NCI-H524 (cell line): ENCODE results near the gene IFITM5.
A peak's percentile ranks its signal among the peaks of the same experiment; 100 is the strongest.

Source experiments
- DNase-seq, 2 experiments: peaks; one replicate each; lab custom pipeline; 2025; lab: John Stamatoyannopoulos, UW

The IFITM5 gene

DNA sequence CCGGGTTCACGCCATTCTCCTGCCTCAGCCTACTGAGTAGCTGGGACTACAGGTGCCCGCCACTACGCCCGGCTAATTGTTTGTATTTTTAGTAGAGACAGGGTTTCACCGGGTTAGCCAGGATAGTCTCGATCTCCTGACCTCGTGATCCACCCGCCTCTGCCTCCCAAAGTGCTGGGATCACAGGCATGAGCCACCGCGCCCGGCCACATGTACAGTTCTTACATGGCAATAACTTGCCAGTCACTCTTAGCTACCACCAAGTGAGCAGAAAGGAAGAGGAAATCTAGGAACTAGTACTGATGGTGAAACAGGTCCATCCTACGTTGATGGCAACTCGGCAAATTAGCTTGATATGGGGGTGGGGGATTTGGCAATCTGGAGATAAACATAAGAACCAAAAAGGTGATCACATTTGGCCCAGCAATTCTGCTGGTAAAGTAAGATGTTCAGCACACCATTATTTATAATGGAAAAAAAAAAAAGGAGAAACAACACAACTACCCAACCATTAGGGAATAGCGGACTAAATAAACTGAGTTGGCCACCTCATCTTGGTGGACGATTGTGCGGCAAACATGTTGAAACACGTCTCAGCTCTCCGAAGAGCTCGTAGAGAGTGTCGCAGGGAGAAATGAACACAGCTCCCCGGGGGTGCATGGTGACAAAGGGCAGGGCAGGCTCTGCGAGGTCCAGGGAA is 15.8 kb downstream of the IFITM5 start:
- no peak for DNase-seq

DNA sequence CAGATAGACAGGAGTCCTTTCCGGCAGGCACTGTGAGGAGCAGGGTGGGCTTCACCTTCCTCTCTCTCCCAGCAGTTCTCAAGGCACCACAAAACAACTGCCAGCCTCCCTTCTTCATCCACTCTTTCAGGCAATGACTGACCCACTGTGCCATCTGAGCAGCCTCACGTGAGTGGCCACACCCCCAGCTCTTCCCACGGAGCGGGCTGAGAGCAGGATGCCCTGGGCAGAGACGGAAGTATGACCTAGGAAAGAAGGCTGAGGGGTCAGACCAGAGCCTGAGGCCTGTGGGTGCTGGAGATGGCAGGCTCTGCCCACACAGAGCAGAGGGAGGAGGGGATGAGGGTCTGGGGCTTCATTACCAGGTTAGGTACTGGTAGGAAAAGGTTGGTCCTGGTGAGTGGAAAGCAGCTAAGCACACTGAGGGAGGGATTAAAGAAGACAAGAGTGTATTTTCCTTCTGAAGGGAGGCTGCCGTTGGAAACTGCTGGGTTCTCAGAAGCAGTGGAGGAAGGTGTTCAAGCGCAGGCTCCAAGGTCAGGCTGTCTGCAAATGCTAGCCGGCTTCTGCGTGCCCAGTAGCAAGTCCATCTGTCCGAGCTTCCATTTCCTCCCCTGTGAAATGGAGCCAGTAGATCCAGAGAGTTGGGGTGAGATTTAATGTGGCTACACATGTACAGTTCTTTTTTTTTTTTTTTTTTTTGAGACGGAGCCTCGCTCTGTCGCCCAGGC is 16.5 kb downstream of the IFITM5 start:
- DNase-seq, result no peak

DNA sequence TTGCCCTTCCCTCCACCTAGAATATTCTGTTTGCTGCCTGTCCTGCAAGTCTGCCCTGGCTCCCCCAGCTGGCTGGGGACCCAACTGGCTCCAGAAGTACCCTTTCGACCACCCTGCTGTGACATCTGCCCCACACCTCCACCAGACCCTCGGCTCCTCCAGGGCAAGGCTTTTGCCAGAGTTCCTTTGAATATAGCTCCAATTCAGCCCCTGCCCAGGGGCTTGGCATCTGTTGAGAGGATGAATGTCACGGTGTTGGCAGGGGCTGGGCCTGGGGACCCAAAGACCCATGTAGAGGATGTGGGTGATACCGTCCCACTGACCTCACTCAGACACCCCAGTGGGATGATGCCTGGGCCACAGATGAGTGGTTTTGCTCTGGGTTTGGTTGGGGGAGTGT is 17.2 kb downstream of the IFITM5 start:
- DNase-seq, result no peak

DNA sequence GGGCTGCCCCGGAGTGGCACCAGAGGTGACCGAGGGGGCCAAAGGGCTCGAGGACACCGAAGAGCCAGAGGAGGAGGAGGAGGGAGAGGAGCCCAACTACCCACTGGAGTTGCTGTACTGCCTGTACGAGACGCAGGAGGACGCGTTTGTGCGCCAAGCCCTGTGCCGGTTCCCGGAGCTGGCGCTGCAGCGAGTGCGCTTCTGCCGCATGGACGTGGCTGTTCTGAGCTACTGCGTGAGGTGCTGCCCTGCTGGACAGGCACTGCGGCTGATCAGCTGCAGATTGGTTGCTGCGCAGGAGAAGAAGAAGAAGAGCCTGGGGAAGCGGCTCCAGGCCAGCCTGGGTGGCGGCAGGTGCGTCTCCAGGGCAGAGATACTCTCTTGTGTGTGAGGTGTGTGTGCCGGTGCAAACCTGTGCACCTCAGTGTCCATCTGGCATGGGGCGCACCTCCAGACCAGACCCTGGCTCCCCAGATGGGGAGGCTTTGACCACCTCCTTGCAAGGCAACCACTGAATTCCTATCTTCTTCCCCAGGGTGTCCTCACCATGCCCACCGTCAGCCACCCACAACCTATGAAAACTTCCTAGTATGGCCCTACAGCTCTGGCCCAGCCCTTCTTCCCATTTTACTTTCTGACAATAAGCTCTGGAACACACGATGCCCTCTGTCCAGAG is 17.7 kb downstream of the IFITM5 start:
- DNase-seq, result no peak

DNA sequence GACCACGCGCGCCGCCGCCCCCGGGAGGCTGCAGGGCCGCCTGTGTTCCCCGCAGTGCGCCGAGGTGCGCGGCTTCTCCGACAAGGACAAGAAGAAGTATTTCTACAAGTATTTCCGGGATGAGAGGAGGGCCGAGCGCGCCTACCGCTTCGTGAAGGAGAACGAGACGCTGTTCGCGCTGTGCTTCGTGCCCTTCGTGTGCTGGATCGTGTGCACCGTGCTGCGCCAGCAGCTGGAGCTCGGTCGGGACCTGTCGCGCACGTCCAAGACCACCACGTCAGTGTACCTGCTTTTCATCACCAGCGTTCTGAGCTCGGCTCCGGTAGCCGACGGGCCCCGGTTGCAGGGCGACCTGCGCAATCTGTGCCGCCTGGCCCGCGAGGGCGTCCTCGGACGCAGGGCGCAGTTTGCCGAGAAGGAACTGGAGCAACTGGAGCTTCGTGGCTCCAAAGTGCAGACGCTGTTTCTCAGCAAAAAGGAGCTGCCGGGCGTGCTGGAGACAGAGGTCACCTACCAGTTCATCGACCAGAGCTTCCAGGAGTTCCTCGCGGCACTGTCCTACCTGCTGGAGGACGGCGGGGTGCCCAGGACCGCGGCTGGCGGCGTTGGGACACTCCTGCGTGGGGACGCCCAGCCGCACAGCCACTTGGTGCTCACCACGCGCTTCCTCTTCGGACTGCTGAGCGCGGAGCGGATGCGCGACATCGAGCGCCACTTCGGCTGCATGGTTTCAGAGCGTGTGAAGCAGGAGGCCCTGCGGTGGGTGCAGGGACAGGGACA is 18.4 kb downstream of the IFITM5 start:
- DNase-seq, result no peak

DNA sequence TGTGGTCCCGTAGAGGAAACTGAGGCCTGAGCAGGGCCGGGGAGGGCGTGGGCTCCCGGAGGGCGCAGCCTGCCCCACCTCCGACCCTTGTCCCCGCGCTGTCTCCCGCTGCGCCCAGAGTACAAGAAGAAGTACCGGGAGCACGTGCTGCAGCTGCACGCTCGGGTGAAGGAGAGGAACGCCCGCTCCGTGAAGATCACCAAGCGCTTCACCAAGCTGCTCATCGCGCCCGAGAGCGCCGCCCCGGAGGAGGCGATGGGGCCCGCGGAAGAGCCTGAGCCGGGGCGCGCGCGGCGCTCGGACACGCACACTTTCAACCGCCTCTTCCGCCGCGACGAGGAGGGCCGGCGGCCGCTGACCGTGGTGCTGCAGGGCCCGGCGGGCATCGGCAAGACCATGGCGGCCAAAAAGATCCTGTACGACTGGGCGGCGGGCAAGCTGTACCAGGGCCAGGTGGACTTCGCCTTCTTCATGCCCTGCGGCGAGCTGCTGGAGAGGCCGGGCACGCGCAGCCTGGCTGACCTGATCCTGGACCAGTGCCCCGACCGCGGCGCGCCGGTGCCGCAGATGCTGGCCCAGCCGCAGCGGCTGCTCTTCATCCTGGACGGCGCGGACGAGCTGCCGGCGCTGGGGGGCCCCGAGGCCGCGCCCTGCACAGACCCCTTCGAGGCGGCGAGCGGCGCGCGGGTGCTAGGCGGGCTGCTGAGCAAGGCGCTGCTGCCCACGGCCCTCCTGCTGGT is 19.2 kb downstream of the IFITM5 start:
- DNase-seq, result no peak

DNA sequence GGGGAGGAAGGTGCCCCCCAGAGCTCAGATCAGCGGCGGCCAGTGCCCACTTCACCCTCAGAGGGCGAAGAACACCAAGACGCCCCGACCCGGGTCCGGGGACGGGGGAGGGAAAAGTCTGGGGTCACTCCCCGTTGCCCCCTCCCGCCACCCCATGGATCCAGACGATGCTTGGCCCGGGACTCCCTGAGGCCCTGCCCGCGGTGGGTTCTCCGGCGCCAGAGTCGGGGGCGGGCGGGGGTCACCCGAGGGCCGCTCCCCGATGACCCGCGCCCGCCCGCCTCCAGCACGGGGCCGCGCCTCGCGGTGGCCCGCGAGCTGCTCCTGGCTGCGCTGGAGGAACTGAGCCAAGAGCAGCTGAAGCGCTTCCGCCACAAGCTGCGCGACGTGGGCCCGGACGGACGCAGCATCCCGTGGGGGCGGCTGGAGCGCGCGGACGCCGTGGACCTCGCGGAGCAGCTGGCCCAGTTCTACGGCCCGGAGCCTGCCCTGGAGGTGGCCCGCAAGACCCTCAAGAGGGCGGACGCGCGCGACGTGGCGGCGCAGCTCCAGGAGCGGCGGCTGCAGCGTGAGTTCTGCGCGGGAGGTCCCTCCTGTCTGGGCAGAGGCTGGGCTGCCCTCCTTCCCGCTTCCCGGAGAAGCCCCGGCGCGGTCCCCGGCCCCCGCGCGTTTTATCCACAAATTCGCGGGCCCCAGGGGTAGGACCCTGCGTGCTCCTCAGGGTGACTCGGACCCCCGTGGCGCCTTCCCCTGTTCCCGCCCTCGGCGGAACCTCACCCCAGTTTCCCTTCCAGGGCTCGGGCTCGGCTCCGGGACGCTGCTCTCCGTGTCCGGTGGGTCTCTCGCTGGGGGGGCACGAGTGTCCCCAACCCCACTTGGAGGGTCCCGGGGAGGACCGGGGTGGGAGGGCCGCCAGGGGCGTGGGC is 20.0 kb downstream of the IFITM5 start:
- no peak for DNase-seq

DNA sequence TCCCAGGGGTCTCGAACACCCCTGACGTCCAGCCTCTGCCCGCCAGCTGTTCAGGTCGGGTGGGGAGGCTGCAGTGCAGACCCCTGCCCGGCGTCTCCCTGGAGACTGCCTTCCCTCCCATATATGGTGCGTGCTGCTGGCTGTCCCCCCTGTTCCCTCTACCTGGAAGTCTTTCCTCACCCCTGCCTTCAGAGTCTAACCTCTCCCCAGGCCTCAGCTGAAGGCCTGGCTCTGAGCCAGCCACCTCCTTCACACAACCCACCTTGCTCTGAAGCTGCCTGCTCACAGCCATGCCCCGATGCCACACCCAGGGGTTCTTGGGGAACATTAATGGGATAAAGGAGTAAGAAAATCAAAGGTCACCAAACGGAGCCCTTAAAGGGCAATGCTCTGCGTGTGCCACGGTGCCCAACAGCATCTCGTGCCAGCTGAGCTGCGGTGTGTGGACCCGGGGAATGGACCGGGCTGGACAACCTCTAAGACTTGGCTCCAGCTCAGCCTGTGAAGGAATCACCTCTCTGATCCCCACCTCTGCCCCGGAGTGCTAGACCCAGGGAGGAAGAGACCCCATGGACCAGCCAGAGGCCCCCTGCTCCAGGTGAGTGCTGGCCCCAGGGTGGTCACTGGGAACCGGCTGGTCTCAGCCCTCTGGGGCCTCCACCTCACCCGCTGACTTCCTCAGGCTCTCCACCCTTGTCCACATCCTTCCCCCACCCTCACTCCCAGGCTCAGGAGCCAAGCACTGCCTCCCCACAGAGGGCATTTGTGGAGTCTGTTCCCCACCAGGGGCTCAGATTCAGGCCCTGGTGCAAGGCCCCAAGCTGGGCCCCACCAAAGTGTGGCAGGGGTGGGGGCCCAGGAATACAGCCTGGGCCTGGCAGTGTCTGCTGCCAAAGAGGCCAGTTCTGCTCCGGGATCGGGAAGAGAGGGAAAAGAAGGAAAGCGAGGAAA is 21.1 kb downstream of the IFITM5 start, which contains the start of gene NLRP6:
Gene NLRP6, plus strand, starts transcription at position 407 of the 951 bp plus-strand sequence. Its CDS starts 163 bp downstream, at position 570.
- DNase-seq, result no peak

DNA sequence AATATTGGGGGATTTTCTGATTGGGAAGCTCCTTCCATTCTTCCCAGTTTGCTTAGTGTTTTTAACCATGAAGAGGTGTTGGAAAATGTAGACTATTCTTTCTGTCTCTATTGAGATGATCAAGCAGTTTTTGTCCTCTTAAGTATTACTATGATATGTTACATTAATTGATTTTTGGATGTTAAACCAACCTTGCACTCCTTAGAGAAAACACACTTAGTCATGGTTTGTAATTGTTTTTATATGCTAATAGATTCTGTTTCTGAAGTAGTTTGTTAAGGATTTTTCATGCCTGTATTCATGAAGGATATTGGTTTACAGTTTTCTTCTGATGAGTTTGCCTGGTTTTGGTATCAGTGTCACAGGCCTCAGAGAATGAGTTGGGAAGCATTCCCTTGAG is 23.1 kb downstream of the IFITM5 start:
- no peak for DNase-seq

DNA sequence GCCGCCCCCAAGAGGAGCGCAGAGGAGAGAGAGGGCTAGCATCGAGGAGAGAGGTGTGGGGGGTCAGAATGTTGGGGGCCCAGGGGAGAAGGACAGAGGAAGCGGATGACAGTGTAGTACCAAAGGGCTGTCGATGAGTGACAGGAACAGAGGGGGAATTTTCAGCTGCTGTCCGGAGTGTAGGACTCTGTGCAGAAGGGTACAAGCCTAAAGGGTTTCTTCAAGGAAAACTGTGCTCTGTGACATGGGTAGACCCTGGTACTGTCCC is 26.5 kb downstream of the IFITM5 start:
- DNase-seq, result no peak

DNA sequence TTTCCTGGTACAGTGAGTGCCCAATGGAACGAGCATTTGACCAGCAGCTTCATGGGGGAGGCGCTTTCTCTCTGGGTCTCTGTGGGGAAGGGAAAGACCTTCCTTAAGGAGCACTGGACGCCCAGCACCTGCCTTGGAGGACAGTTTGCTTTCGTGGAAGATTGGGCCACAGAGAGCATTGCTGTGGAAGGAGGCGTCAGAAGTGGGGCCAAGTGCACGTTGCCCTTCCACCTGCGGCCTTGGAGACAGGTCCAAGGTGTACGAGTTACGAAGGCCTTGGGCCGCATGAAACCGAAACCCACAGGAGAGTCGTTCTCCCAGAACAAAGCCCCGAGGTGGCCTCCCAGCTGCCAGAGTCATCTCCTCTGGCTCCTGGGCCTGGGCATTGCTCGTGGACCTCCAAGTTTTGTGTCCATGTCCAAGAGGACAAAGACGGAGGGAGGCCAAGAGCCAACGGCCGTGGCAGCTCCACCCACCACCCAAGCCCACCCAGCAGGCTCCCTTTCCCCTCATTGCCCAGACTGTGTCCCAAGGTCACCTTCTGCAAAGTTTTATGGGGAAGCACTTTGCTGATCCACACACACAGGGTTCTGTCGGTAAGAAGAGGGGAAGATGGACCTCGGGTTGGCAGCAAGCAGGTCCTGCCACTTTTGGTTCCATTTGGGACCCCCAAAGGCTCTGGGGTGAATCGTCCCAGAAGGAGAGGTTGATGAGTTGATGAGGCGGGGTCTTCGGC is 27.0 kb downstream of the IFITM5 start:
- DNase-seq, result no peak

DNA sequence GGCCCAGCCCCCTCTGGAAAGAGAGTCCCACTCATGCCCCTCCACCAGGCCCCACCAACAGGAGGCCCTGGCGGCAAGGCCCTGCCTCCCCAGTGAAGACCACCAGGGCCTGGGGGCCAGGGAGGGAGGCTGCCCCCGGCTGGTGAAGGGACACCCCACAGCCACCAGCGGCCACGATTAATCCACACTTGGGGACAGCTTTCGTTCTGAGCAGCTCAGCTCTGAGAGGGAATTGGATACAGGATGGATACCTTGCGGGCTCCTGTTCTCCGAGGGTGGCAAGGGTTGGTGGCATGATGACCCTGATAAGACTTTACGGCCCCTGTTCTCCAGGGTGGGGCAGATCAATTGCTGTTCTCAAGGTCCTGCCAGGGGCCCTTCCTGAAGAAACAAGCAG is 28.0 kb downstream of the IFITM5 start:
- no peak for DNase-seq

DNA sequence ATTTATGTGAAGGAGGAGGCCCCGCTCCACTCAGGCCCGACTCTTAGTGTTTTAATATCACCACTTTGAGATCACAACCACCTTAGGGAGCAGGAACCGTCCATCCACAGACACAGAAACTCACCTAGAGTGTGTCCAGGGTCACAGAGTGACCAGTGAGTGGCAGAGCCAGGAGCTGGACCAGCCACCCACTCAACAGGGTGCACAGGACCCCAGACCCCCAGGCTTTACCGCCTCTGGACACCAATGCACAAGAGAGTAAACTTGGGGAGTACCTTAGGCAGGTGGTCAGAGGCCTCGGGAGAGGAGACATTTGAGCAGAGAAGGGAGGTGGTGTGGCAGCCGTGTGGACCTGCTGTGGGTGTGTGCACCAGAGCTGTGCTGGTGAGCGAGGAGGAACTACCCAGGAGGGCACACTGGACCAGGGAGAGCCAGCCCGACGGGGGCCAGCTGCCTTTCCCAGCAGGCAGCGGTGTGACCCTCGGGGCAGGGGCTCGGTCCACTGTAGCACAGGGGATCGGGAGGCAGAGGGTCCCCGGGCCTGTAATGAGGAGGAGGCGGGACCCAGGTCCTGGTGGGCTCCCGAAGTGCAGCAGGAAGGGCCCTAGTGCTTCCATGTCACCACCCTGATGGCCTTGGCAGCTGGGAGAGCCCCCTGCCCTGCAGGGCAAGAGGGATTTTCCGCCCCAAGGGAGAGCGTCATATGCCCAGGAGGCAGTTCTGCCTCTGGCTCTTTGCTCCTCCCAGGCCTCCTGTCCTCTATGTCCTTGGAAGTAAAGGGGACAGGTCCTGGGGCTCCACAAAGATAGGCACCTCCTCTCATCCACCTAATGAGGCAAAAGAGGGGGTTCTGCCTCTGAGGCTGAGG is 28.6 kb downstream of the IFITM5 start:
- no peak for DNase-seq

DNA sequence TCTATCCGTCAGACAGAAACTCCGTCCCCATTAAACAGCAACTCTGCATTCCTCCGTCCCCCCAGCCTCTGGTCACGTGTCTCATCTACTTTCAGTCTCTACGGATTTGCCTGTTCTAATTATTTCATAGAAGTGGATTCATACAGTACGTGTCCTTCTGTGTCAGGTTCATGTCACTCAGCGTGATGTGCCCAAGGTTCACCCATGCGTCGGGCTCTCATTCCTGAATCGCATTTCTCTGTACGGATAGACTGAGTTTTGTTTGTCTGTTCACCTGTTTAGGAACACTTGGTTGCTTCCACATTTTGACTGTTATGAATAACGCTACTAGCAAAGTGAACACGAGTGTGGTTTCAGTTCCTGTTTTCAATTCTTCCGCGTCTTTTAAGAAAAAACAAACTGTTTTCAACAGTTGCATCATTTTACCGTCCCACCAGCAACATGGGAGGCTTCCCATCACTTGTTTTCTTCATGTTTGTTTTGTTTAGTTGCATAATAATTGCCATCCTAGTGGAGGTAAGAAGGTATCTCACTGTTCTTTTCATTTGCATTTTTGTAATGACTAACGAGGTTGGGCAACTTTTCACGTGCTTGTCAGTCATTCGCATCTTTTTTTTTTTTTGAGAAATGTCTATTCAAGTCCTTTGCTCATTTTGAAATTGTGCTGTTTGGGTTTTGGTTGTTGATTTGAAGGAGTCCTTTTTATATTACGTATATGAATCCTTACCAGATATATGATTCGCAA is 30.0 kb downstream of the IFITM5 start:
- no peak for DNase-seq

DNA sequence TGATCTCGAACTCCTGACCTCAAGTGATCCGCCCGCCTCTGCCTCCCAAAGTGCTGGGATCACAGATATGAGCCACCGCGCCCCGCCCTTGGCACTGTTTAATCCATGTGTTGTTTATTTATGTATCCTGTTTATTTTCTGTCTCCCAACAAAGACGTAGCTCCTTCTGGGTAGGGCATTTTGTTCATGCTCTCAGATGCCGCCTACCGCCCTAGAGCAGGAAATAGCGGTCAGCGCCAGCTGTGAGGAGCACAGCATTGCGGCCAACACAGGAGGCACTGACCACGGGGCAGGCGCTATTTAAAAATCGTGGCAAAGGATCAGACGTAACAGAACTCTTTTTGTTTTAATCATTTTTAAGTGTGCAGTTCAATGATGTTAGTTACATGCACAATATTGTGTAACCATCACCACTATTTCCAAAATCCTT is 30.6 kb downstream of the IFITM5 start:
- DNase-seq, result peak in 1 of 2 experiments; percentile 13

DNA sequence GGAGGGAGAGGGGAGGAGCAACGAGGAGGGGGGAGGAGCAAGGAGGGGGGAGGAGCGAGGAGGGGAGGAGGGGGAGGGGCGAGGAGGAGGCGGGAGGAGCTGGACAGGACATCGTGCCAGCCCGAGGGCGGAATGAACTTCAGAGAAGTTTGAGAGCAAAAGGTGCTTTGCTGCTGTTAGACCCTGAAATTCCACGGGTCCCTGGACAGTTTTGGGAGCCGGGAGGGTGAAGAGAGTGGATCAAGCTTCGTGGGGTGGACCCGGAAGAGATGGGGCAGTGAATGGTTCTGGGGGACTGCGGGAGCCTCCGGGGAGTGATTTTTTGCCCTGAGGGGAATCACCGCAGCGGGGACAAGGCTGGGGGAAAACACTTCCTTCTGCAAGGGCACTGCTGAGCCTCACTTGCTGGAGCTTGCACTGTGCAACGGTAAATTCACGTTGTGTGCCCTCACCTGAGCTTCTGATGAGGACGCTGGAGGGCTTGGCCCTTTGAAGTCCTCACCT is 31.8 kb downstream of the IFITM5 start:
- no peak for DNase-seq
